GM12873 (cell line): Measurements from ENCODE around the gene SCGB3A1.

Experiments
- TF ChIP-seq, protein P1 (sequence below): IDR thresholded peaks from 2 replicates; pipeline ENCODE4 v1.5.1; 2012; ENCODE audit warnings: low read depth, mild to moderate bottlenecking, moderate library complexity, low read length, control low read depth; ENCODE audit not compliant: insufficient read depth; ENCODE audit errors: missing control alignments

SCGB3A1 gene

DNA sequence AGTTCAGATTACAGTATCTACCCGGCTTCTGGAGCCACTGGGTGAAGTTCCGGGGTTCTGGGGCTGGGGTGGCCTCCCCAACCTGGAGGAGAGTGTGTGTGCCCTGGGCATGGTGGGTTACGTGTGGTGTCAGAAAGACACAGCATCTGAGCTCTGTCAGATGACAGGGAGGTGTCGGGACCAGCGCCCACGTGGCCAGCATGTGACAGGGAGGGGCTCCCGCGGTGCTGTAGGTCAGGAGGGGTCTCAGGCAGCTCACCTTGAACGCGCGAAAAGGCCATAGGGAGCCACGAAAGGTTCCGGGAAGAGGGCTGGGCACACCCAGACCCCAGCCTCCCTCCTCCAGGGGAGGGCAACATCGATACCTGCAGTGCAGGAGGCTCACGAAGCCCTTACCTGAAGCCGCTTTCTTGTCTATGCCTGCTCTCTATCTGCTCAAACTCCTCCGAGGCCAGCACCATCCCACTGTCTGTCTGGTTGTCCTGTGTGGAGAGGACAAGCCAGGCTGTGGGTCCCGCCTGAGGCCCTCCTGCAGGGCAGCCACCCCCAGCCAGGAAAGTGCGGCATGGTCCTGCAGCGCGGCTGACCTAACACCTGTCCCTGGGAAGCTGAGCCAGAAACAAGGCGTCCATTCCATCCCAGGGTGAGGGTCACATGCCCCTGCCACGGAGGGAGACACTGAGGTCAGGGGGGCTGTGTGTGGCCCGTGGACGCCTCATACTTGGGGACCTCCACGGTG lies 17.4 kb upstream of the SCGB3A1 start:
- TF ChIP-seq, protein P1, sequence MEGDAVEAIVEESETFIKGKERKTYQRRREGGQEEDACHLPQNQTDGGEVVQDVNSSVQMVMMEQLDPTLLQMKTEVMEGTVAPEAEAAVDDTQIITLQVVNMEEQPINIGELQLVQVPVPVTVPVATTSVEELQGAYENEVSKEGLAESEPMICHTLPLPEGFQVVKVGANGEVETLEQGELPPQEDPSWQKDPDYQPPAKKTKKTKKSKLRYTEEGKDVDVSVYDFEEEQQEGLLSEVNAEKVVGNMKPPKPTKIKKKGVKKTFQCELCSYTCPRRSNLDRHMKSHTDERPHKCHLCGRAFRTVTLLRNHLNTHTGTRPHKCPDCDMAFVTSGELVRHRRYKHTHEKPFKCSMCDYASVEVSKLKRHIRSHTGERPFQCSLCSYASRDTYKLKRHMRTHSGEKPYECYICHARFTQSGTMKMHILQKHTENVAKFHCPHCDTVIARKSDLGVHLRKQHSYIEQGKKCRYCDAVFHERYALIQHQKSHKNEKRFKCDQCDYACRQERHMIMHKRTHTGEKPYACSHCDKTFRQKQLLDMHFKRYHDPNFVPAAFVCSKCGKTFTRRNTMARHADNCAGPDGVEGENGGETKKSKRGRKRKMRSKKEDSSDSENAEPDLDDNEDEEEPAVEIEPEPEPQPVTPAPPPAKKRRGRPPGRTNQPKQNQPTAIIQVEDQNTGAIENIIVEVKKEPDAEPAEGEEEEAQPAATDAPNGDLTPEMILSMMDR: no peak

DNA sequence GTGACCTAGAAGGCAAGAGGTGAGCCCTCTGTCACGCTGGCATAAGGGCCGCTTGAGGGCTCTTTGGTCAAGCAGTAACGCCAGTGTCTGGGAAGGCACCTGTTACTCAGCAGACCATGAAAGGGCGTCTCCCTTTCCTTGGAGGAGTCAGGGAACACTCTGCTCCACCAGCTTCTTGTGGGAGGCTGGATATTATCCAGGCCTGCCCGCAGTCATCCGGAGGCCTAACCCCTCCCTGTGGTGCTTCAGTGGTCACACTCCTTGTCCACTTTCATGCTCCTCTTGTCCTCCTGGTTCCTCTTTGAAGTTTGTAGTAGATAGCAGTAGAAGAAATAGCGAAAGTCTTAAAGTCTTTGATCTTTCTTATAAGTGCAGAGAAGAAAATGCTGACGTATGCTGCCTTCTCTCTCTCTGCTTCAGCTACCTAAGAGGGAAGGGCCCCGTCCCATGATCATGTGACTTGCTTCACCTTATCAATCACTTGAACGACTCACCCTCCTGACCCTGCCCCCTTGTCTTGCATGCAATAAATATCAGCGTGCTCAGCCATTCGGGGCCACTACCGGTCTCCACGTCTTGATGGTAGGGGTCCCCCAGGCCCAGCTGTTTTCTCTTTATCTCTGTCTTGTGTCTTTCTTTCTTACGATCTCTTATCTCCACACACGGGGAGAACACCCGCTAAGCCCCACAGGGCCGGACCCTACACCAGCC lies 16.7 kb upstream of the SCGB3A1 start:
- TF ChIP-seq, protein P1: no peak

DNA sequence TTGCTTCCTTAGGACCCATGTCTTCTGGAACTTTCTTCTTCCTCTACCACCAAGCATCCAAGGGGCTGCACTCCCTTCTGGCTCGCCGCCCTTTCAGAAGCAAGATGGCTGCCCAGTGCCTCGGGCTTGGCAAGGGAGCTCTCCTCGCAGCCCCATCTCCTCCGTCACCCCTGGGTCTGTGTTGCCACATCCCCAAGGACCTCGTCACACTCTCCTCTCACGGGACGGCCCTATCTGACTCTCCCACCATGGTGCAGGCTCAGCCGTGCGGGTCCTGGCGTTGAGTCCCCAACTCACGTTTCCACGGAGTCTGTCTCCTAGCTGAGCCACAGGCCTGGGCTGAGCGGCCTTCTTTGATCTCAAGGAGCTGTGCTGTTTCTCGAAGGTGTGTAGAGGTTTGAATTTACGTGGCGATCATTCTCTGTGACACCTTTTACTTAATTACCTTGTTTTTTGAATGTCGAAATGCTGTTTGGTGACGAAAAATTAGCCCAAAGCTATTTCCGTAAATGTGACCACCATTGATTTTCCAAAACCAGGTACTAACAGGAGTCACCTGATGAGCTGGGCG lies 15.0 kb upstream of the SCGB3A1 start:
- TF ChIP-seq, protein P1: no peak

DNA sequence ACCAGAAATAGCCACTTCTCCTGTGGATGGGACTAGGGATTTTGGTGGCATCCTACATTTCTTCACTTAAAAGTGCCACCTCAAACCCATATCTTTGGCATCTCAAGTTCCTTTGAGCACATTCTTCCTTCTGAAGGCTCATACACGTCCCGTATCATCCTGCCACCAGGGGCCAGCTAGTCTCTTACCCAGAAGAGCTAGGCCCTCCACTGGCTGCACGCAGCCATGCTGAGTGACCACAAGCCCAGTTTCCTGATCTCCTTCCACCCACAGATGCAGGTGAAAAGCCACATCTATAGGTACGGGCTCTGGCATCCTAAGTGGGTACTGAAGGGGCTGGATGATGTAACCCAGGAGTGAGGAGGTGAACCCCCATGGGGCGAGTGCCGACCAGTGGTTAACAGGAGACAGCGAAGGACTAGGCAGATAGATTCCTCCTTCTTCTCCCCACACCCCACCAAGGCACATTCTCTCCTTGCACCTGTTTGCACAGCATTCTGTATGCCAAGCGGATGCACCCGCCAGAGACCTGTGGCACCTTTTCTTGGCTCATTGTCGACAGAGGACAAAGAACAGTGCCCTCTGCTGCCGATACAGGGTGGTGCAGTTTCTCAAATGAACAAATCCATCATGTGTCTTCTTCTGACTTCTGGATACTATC lies 14.4 kb upstream of the SCGB3A1 start:
- TF ChIP-seq, protein P1: peak; percentile 93

DNA sequence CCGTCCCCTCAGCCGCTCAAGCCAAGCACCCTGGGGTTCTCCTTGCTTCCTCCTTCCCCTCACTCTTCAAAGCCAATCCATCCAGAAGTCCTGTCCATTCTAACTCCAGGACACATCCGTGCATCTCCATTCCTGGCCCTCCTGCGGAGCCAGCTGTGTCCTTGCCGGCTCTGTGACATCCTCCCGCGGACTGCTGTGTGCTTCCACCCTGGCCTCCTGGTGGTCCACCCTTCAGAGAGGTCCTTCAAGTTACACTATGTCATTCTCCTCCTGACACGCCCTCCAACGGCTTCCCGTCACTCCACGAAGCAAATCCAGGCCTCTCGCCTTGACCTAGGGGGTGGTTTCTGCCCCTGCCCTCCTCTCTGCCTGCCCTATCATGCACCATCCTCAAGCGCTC lies 13.0 kb upstream of the SCGB3A1 start:
- TF ChIP-seq, protein P1: no peak

DNA sequence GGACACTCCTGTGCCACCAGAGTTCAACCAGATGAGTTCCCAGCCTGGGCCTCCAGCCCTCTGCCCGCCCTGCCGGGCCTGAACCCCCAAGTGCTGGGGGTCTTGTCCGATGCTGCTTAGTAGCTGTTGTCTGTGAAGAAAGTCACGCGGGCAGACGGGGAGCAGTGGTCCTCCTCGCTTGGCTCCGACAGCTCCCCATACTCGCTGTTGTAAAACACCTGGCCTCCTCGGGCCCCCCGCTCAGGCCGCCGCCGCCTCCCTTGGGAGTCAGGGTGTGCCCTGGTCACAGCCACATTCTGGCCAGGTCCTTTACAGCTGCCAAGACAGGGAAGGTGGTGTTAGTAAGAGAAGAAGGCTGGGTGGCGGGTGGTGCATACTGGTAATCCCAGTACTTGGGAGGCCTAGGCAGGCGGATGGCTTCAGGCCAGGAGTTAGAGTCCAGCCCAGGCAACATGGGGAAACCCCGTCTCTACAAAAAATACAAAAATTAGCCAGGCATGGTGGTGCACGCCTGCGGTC lies 11.8 kb upstream of the SCGB3A1 start:
- TF ChIP-seq, protein P1: no peak
